HG03064 (cell line): ENCODE measurements around the gene PLPP4.

Source experiments
- ATAC-seq: cut with Tn5 transposase; IDR thresholded peaks from one replicate; pipeline ENCODE4 v1.9.1; 2021; ENCODE audit warnings: low read depth; ENCODE audit not compliant: unreplicated experiment

Gene PLPP4

GRCh38 chr10:120455606-120456005 is 1.4 kb upstream of the PLPP4 start:
- ATAC-seq = no peak

- no peak for ATAC-seq
Measured at GRCh38 chr10:120456143-120456625, 843 bp upstream of the PLPP4 start.

- ATAC-seq = no peak
Measured at GRCh38 chr10:120457431-120458172, 575 bp downstream of the PLPP4 start.

GRCh38 chr10:120458432-120458831 is 1.4 kb downstream of the PLPP4 start:
- no peak for ATAC-seq

GRCh38 chr10:120459185-120459584 is 2.2 kb downstream of the PLPP4 start:
- ATAC-seq = no peak

GRCh38 chr10:120460186-120460585 is 3.2 kb downstream of the PLPP4 start:
- ATAC-seq = no peak

GRCh38 chr10:120460776-120461175 is 3.7 kb downstream of the PLPP4 start:
- ATAC-seq = no peak

GRCh38 chr10:120462018-120462682 is 5.1 kb downstream of the PLPP4 start:
- ATAC-seq = no peak

- no peak for ATAC-seq
Measured at GRCh38 chr10:120465138-120465537, 8.1 kb downstream of the PLPP4 start.

- ATAC-seq = no peak
Measured at GRCh38 chr10:120466006-120466405, 9.0 kb downstream of the PLPP4 start.

GRCh38 chr10:120473593-120473992 is 16.6 kb downstream of the PLPP4 start:
- no peak for ATAC-seq

- ATAC-seq = no peak
Measured at GRCh38 chr10:120474956-120475355, 17.9 kb downstream of the PLPP4 start.

- ATAC-seq = no peak
Measured at GRCh38 chr10:120475844-120476791, 19.1 kb downstream of the PLPP4 start.

- no peak for ATAC-seq
Measured at GRCh38 chr10:120477021-120477742, 20.2 kb downstream of the PLPP4 start.

GRCh38 chr10:120477743-120478141 is 20.7 kb downstream of the PLPP4 start:
- no peak for ATAC-seq

- ATAC-seq = no peak
Measured at GRCh38 chr10:120478386-120478785, 21.4 kb downstream of the PLPP4 start.

- no peak for ATAC-seq
Measured at GRCh38 chr10:120479506-120479905, 22.5 kb downstream of the PLPP4 start.

- ATAC-seq = no peak
Measured at GRCh38 chr10:120480065-120480600, 23.1 kb downstream of the PLPP4 start.

- no peak for ATAC-seq
Measured at GRCh38 chr10:120480848-120481247, 23.8 kb downstream of the PLPP4 start.

GRCh38 chr10:120483006-120483405 is 26.0 kb downstream of the PLPP4 start:
- ATAC-seq = no peak
